Trophoblast cell (in vitro differentiated cells and primary cell): Measurements from ENCODE around the gene JUP.

Experiments used
- DNase-seq, 2 donors: peaks; one replicate each; pipeline ENCODE4 v3.0.0-alpha.2; 2016
- H2AFZ ChIP-seq: 2 replicates; pipeline ENCODE4 v1.6.1; 2013; ENCODE audit warnings: low read length, moderate library complexity, mild to moderate bottlenecking; ENCODE audit not compliant: insufficient read depth, poor library complexity
- H2AK5ac ChIP-seq: 2 replicates; pipeline ENCODE4 v1.6.1; 2013; ENCODE audit warnings: mild to moderate bottlenecking, low read length
- H2BK120ac ChIP-seq: 2 replicates; pipeline ENCODE4 v1.6.1; 2013; ENCODE audit warnings: low read length, mild to moderate bottlenecking, moderate library complexity; ENCODE audit not compliant: insufficient read depth, poor library complexity
- H2BK12ac ChIP-seq: 2 replicates; pipeline ENCODE4 v1.6.1; 2013; ENCODE audit warnings: mild to moderate bottlenecking, low read length, moderate library complexity
- H2BK5ac ChIP-seq: 2 replicates; pipeline ENCODE4 v1.6.1; 2013; ENCODE audit warnings: low read length, low read depth, moderate library complexity, mild to moderate bottlenecking; ENCODE audit not compliant: poor library complexity
- H3K14ac ChIP-seq: 2 replicates; pipeline ENCODE4 v1.6.1; 2013; ENCODE audit warnings: mild to moderate bottlenecking, low read length
- H3K18ac ChIP-seq: 2 replicates; pipeline ENCODE4 v1.6.1; 2013; ENCODE audit warnings: mild to moderate bottlenecking, low read length
- H3K23ac ChIP-seq: 2 replicates; pipeline ENCODE4 v1.6.1; 2013; ENCODE audit warnings: low read length
- H3K27ac ChIP-seq: 2 replicates; pipeline ENCODE4 v1.5.1; 2013; ENCODE audit warnings: low read depth, mild to moderate bottlenecking, inconsistent platforms, low read length, moderate library complexity
- H3K27me3 ChIP-seq: 2 replicates; pipeline ENCODE4 v1.6.1; 2013; ENCODE audit warnings: inconsistent platforms, mild to moderate bottlenecking, low read length, moderate library complexity; ENCODE audit not compliant: insufficient read depth
- H3K36me3 ChIP-seq, 2 experiments: 1 replicate in 1 of 2; 2 replicates in 1 of 2; pipeline ENCODE4 v1.6.1; 2013; ENCODE audit warnings: low read length in 2 of 2, mild to moderate bottlenecking in 2 of 2, moderate library complexity in 1 of 2; ENCODE audit not compliant: insufficient read depth in 2 of 2, control insufficient read depth in 1 of 2
- H3K4ac ChIP-seq: 2 replicates; pipeline ENCODE4 v1.6.1; 2013; ENCODE audit warnings: low read depth, mild to moderate bottlenecking, low read length, moderate library complexity
- H3K4me1 ChIP-seq, 2 experiments: 1 replicate in 1 of 2; 2 replicates in 1 of 2; pipeline ENCODE4 v1.6.1; 2013; ENCODE audit warnings: low read length in 2 of 2, mild to moderate bottlenecking in 2 of 2, moderate library complexity in 1 of 2; ENCODE audit not compliant: insufficient read depth in 2 of 2, control insufficient read depth in 1 of 2
- H3K4me2 ChIP-seq: 2 replicates; pipeline ENCODE4 v1.6.1; 2013; ENCODE audit warnings: inconsistent platforms, mild to moderate bottlenecking, low read length, moderate library complexity
- H3K4me3 ChIP-seq: 2 replicates; pipeline ENCODE4 v1.5.1; 2013; ENCODE audit warnings: mild to moderate bottlenecking, low read depth, low read length, inconsistent platforms
- H3K79me1 ChIP-seq: one replicate; pipeline ENCODE4 v1.6.1; 2013; ENCODE audit warnings: low read length
- H3K79me2 ChIP-seq: 2 replicates; pipeline ENCODE4 v1.6.1; 2013; ENCODE audit warnings: low read length, mild to moderate bottlenecking; ENCODE audit not compliant: control insufficient read depth, insufficient read depth, poor library complexity
- H3K9ac ChIP-seq: 2 replicates; pipeline ENCODE4 v1.6.1; 2013; ENCODE audit warnings: mild to moderate bottlenecking, low read length
- H3K9me3 ChIP-seq: 2 replicates; pipeline ENCODE4 v1.6.1; 2013; ENCODE audit warnings: low read depth, mild to moderate bottlenecking, control low read depth, inconsistent platforms, low read length; ENCODE audit not compliant: insufficient read depth
- H4K12ac ChIP-seq: 2 replicates; pipeline ENCODE4 v1.6.1; 2013; ENCODE audit warnings: low read depth, mild to moderate bottlenecking, low read length, moderate library complexity
- H4K8ac ChIP-seq: 2 replicates; pipeline ENCODE4 v1.6.1; 2013; ENCODE audit warnings: low read depth, mild to moderate bottlenecking, low read length, moderate library complexity
- H4K91ac ChIP-seq: one replicate; pipeline ENCODE4 v1.6.1; 2013; ENCODE audit warnings: low read depth, mild to moderate bottlenecking, low read length, moderate library complexity
- WGBS: extraction: QIAGEN DNeasy Blood & Tissue Kit; methylation state at CpG from one replicate; pipeline ENCODE4 v1.1.7; 2013; ENCODE audit warnings: missing lambda C conversion rate; ENCODE audit not compliant: insufficient read length, insufficient coverage; ENCODE audit errors: extremely low coverage; 5-methylcytosine and 5-hydroxymethylcytosine counted together

The JUP gene

DNA sequence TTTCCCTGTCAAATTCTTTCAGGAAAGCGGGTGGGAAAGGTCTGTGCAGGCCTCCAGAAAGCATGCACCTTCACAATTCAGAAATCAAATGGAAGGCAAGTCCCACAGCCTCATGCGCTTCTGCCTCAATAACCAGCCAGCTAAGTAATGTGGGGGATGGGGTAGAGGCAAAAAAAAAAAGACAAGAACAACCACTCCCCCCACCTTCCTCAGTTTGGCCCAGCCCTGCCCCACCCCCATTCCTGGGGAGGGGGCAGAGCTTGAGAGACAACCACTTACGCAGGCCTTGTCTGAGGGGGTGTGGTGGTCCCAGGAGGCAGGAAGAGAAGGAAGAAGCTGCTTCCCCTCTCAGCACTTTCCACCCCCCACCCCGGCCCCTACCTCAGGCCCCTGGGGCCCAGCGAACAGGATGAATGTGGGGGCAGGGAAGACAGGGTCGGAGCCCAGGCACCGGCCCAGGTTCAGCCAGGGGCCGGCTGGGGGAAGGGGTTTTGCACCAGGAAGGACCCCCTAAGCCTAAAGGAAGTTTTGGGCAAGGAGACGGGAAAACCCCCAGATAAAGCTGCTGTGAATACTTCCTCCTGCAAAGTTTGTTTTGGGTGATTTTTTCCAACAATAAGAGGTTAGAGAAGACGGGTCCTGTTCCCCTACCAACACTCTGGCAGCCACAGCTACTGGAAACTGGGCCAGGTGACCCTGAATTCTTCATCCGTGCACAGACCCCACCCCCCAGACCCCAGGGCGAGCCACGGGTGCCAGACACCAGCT is 1.2 kb downstream of the JUP start:
- DNase-seq, result peak in 1 of 2 donors; percentile 31
- peak overlapping the region; percentile 83 for H3K4me2 ChIP-seq
- no peak overlapping the region for H2AFZ ChIP-seq

DNA sequence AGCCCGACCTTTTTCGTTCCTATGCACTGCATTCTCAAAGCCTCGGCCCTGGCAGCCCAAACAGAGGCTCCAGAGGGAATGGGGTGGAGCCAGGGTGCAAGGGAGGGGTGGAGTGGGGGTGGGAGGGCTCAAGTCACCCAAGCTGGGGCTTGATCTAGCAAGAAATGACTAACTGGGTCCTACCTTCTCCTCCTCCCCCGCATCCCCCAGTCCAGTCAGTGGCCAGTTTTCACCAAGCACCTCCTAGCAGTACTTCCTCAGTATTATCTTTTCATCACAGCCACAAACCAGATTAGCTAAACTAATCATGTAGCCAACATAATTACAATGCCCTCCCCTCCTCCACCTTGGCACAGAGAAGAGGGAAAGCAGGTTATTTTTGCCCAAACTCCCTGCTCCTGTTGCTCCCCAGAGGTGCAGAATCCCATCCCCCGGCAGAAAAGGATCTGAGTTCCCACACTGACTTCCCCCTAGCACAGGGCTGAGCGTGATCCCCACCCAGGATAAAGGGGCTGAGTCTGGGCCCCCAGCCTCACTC is 2.2 kb downstream of the JUP start:
- Histone ChIP-seq H3K4me1 (peaks cover 25 to 27% of the 10 kb centered on the region in 2 experiments), H3K4me2 (peak overlapping the region; percentile 83), H3K27ac (peak overlapping the region; percentile 83), H2BK5ac (peak overlapping the region; percentile 85), H3K4ac (peak overlapping the region; percentile 94), H2BK120ac (peak overlapping the region; percentile 48), H3K9me3 (no peaks in the 10 kb centered on the region), H2AFZ (no peak overlapping the region), H3K18ac (peak overlapping the region; percentile 79), H3K79me1 (peaks cover 26% of the 10 kb centered on the region), H3K14ac (peak overlapping the region; percentile 48), H3K4me3 (peak overlapping the region; percentile 51), H3K27me3 (no peaks in the 10 kb centered on the region), H2BK12ac (peak overlapping the region; percentile 47), H4K8ac (peak overlapping the region; percentile 67), H4K91ac (peak overlapping the region; percentile 21), H3K79me2 (peaks cover 52% of the 10 kb centered on the region), H3K36me3 (peaks cover 13 to 18% of the 10 kb centered on the region in 2 experiments), H3K9ac (peak overlapping the region; percentile 71), H4K12ac (no peak overlapping the region), H2AK5ac (peak overlapping the region; percentile 42), H3K23ac (no peak overlapping the region)
- peak in 1 of 2 donors; percentile 38 for DNase-seq
- WGBS, result no CpG with 5 or more reads among the region's 6 CpGs

More for the DNA sequence above, 1.2 kb downstream of the JUP start:
- H3K9me3 ChIP-seq, result no peaks in the 10 kb centered on the region
- peak overlapping the region; percentile 99 for H3K4ac ChIP-seq
- peaks cover 46% of the 10 kb centered on the region for H3K79me2 ChIP-seq
- peak overlapping the region; percentile 58 for H4K12ac ChIP-seq
- H3K4me1 ChIP-seq, result peaks cover 21 to 25% of the 10 kb centered on the region in 2 experiments
- H3K79me1 ChIP-seq, result peaks cover 26% of the 10 kb centered on the region
- no peaks in the 10 kb centered on the region for H3K27me3 ChIP-seq
- H3K23ac ChIP-seq, result no peak overlapping the region
- H3K27ac ChIP-seq, result peak overlapping the region; percentile 93
- H4K91ac ChIP-seq, result peak overlapping the region; percentile 98
- H3K18ac ChIP-seq, result peak overlapping the region; percentile 98
- H3K14ac ChIP-seq, result peak overlapping the region; percentile 97
- WGBS, result no CpG with 5 or more reads among the region's 13 CpGs
- peak overlapping the region; percentile 94 for H3K4me3 ChIP-seq
- no peak overlapping the region for H2BK12ac ChIP-seq
- H3K36me3 ChIP-seq, result peaks cover 5 to 15% of the 10 kb centered on the region in 2 experiments
- H2AK5ac ChIP-seq, result peak overlapping the region; percentile 99
- H4K8ac ChIP-seq, result peak overlapping the region; percentile 95
- H3K9ac ChIP-seq, result peak overlapping the region; percentile 86
- H2BK120ac ChIP-seq, result peak overlapping the region; percentile 93
- peak overlapping the region; percentile 83 for H2BK5ac ChIP-seq

DNA sequence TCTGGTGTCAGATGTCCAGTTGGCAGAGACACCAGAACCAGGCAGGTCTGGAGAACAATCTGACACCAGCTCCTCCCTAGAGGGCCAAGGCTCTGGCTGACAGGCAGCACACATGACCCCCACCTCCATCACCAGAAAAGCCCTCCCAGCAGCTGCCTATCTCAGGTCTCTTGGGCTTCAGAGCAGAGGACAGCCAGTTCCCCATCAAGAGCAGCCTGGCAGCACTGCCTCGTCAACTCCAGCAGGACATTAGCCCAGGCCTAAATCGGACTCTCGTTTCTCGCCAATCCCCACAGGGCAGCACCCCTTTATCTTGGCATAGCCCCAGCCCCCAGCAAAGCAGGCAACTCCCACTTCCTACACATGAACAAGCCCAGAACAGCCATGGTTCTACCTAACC is 4.4 kb downstream of the JUP start:
- H2BK5ac ChIP-seq, result peak overlapping the region; percentile 35
- no peak for DNase-seq
- H3K18ac ChIP-seq, result peak overlapping the region; percentile 51
- H3K4ac ChIP-seq, result peak overlapping the region; percentile 59
- no peak overlapping the region for H3K4me3 ChIP-seq
- H4K8ac ChIP-seq, result peak overlapping the region; percentile 33
- peak overlapping the region; percentile 37 for H2BK12ac ChIP-seq
- H3K14ac ChIP-seq, result peak overlapping the region; percentile 38
- peak overlapping the region; percentile 27 for H2AK5ac ChIP-seq
- H3K36me3 ChIP-seq, result peaks cover 19 to 27% of the 10 kb centered on the region in 2 experiments
- H3K4me2 ChIP-seq, result peak overlapping the region; percentile 23
- peak overlapping the region; percentile 51 for H3K9ac ChIP-seq
- no peak overlapping the region for H4K12ac ChIP-seq
- peaks cover 30% of the 10 kb centered on the region for H3K79me1 ChIP-seq
- H4K91ac ChIP-seq, result peak overlapping the region; percentile 4
- H2BK120ac ChIP-seq, result no peak overlapping the region
- peak overlapping the region; percentile 58 for H3K23ac ChIP-seq
- H2AFZ ChIP-seq, result peak overlapping the region; percentile 15
- peaks cover 59% of the 10 kb centered on the region for H3K79me2 ChIP-seq
- no peaks in the 10 kb centered on the region for H3K27me3 ChIP-seq
- peak overlapping the region; percentile 68 for H3K27ac ChIP-seq
- WGBS, result no CpG with 5 or more reads among the region's 4 CpGs
- H3K9me3 ChIP-seq, result no peaks in the 10 kb centered on the region
- H3K4me1 ChIP-seq, result peaks cover 36 to 37% of the 10 kb centered on the region in 2 experiments

DNA sequence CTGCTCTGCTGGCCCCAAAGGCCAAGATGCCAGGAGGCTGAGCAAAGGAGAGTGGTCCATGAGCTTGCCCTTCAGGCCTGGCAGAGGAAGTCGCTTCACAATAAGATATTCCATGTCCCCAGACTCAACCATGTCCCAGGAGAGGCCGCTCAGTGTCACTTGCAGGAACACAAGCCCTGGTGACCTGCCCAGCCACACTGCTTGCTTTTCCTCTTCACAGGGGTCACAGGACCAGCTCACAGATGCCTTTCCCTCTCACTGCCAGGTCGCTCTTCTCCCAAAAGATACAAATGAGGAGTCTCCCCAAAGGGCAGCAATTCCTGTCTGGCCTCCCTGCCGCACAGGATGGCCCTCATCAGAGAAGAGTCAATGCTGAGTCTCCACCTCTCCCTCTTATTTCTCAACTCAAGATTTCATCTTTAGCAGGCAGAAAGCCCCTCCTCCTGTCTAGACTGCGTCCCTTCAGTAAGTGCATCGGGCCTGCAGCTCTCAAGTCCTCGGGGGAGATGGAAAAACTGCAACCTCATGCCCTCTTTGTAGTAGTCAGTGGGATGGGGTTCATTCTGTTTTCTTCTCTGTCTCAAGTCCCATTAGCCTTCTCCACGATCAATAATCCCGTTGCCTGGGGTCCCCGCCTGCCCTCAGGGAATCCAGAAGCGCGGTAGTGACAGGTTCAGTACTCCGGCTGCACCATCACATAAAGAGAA is 5.0 kb downstream of the JUP start:
- Histone ChIP-seq H2BK12ac (no peak overlapping the region), H3K27ac (peak overlapping the region; percentile 68), H2BK120ac (no peak overlapping the region), H4K91ac (peak overlapping the region; percentile 4), H3K4me2 (peak overlapping the region; percentile 23), H3K23ac (no peak overlapping the region), H3K18ac (no peak overlapping the region), H4K12ac (no peak overlapping the region), H3K4me1 (peaks cover 38 to 40% of the 10 kb centered on the region in 2 experiments), H3K4me3 (no peak overlapping the region), H2AK5ac (no peak overlapping the region), H3K27me3 (no peaks in the 10 kb centered on the region), H3K36me3 (peaks cover 22 to 30% of the 10 kb centered on the region in 2 experiments), H4K8ac (no peak overlapping the region), H3K79me1 (peaks cover 30% of the 10 kb centered on the region), H3K9ac (no peak overlapping the region), H2BK5ac (peak overlapping the region; percentile 28), H3K9me3 (no peaks in the 10 kb centered on the region), H3K4ac (peak overlapping the region; percentile 59), H3K14ac (no peak overlapping the region), H3K79me2 (peaks cover 61% of the 10 kb centered on the region), H2AFZ (peak overlapping the region; percentile 37)
- peak in 1 of 2 donors; percentile 37 for DNase-seq
- WGBS, result no CpG with 5 or more reads among the region's 13 CpGs
